HG02588 (cell line): ENCODE data around the gene FBP2.

ENCODE experiments used
- ATAC-seq: cut with Tn5 transposase; IDR thresholded peaks from one replicate; pipeline ENCODE4 v1.9.1; 2021; ENCODE audit warnings: mild to moderate bottlenecking, moderate library complexity; ENCODE audit not compliant: unreplicated experiment

The FBP2 gene

DNA sequence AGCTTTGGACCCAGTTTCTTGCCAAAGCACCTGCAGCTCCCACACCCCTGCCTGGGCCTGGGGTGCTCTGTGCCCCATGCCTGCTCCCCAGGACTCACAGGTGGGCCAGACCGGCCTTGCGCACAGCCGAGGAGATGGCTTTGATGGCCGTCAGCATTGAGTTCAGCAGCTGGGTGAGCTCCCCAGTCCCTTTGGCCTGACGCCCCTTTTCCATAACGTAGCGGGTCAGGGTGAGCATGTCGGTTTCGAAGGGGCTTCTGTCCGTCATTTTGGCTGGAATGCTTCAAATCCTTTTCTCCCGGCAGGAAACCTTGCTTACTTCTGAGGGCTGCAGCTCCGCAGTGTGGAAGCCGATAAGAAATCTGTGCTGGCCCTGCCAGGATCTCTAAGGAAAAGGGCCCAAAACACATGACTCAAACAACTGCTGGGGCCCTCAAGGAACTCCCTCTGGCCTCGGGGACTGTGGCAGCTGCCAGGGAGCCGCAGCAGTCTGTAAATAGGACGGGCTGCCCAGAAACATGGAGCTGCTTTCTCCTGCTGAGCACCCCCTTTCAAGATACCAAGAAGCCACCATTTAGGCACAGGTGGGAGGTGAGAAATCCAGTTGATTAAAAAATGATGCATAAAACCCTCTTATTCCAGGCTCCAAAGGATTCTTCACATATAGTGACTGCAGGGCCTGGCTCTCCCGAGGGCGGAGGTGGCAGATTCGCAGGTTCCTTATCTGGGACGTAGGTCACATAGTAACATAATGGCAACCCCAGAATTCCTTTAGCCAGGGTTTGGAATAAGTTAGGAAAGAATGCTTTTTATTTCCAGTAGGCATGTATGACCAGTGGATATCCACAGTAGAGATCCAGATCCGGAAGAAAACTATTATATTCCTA, at the start of gene FBP2:
TSS of gene FBP2 (minus strand) at position 366 of the 887 bp plus-strand sequence. CDS start at position 268, 98 bp downstream.
- ATAC-seq, result no peak

DNA sequence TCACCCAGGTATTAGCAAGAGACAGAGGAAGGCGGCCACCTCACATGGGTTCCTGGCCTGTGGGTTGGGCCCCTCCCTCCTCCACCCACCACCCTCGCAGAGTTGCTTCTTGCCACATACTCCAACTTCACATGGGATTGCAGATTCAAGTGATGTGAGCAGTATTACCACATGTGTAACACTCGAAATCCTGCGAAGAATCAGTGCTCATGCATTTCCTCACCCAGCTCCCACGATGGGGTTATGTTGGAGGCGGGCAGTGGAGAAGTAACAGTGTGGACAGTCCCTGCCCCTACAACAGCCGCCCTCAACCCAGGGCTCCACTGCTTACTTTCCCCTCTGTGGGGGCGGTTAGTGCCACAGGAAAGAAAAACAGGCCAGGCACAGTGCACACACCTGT, 49.6 kb upstream of the FBP2 start:
- ATAC-seq, result no peak

DNA sequence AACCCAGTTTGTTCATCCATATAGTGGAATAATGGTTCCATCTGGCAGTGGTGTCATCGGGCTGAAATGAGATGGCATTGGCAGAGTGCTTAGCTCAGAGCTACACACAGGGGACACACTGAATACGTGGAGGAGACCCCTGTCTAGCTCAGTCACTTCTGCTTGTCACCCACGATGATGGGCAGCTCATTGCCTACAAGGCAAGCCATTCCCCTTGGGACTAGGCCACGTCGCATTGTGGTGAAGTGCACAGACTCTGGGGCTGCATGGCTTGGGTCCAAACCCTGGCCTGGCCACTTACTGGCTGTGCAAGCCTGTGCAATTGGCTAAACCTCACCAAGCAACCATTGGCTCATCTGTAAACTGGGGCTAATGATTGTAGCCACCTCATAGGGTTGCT, 48.9 kb upstream of the FBP2 start:
- ATAC-seq, result no peak

DNA sequence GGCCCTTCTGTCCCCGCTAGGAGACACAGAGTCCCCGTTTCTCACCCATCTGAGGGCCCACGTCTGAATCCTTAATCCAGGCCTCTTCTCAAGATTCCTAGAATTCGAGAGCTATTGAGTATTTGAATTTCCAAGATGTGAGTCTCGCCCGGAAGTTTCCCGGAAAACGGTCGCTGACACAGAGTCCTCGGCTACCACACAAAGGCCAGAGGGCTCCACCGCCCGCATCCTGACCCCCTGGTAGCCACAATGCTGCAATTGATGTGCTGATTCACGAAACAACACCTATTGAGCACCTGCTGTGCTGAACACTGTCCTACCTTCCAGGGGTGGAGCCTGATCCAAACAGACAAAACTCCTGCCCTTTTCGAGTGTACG, 46.4 kb upstream of the FBP2 start:
- no peak for ATAC-seq

DNA sequence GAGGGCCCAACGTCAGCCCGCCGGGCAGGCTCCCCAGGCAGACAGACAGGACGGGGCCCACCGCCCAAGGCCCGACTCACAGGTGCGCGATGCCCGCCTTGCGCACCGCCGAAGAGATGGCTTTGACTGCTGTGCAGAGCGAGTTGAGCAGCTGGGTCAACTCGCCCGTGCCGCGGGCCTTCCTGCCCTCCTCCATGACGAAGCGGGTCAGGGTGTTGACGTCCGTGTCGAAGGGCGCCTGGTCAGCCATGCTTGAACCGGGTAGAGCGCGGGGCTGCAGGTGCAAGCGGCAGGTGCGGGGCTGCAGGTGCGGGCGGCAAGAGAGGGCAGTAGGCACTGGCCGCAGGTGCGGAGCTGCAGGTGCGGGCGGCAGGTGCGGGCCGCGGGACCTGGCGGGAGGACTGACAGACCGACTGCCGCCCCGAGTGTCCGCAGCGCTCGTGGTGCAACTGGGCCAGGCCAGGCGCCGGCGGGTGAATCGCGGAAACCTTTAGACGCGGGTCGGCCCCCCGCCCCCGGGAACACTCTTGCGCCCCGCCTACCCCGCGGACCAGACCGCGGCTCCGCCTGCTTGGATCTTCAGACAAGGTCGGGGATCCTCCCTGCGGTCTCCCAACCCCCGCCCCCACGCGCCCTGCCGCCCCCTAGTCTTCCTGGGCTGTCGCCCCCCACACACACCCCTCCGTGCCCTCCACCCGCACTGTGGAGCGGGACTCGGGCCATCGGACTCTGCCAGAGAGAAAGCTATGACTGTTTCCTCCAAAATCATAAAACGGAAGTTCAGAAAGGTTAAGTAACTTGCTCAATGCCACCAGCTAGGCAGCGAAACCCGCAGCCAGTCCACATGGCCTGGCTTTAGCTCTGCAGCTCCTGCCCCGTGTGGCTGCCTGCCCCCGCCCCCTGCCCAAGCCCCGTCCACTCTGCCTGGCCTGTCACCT, 45.7 kb upstream of the FBP2 start, which contains the start of gene FBP1:
TSS of gene FBP1 (minus strand) at position 458 of the 938 bp plus-strand sequence. CDS start at position 250, 208 bp downstream.
- ATAC-seq, result peak; percentile 56

DNA sequence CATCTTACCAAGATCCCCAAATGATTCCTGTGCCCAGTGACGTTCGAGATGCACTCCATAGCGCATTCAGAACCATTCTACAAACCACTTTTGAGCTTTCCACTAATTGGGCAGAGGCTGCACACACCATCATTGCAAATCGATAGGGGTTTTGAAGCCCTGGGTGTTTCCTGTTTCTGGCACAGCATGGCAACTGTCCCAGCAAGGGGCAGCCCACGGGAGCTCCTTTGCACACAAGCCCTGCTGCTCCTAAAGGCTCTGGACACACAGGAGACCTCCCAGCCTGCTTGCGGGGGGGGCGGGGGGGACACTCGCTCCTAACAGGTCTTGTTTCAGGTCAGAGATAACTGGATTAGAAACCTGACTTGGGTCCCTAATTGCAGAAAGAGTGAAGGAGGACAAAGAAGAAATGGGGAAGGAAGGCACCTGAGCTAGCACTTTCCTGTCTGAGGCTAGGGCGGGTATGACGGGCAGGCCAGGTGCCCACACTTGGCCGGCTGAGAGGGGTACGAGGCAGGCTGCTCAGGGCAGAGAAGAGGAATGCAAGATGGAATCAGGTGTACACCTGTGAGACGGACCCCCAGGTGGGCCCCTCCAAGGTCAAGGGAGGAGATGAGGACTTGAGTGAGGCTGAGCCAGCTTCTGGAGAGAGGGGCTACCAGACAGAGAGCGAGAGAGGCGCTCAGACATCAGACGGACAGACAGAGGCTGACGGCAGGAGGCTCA, 44.9 kb upstream of the FBP2 start:
- peak; percentile 13 for ATAC-seq

DNA sequence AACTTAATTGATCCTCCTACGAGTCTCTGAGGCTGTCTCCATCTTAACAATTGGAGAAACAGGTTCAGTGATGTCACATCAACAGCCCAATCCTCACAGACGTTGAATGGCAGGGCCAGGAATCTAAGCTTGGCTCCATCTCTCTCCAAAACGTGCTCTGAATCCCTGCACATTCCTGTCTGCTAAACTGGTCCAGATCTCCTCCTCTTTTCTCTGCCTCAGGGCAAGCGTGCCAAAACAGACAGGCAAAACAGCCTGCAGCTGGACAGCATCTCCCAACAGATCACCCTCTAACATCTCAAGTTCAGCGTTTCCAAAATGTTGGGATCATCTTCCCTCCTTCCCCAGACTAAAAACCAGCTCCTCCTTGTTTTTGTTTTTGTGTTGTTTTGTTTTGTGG, 39.1 kb upstream of the FBP2 start:
- no peak for ATAC-seq

DNA sequence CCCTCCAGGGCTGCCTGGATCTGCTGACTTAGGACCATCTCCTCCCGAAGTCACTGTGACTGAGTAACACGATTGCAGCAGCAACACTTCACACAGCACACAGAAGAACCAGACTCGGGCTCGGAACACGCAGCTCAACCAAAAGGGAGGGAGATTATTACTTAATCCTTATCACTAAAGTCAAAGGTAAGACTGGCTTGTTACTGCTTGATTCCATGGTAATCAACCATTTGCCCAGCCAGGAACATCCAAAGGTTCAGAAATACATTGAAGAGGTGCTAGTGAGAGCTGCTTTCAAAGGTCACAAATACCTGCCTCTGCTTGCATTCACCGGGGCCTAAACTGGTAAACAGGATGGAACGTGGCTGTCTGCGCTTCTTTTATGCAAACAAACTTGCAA, 38.0 kb upstream of the FBP2 start:
- no peak for ATAC-seq

DNA sequence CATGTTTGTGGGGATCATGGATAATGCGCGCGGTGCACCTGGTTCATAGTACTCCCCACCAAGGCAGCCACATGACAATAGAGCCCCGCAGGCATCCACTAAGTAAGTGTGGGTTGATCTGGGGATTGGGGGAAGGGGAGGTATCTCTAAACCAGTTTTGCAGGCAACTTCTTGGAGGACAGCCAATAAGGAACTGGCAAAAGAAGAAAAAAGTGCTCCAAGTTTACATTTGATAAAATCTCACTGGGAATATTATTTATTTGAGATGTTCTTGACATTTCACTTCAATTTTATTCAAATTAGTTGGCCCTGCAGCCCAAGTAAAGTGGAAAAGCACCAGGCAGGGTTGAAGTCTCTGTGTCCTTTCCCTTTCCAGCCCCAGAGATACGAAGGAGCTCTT, 37.2 kb upstream of the FBP2 start:
- ATAC-seq, result no peak

DNA sequence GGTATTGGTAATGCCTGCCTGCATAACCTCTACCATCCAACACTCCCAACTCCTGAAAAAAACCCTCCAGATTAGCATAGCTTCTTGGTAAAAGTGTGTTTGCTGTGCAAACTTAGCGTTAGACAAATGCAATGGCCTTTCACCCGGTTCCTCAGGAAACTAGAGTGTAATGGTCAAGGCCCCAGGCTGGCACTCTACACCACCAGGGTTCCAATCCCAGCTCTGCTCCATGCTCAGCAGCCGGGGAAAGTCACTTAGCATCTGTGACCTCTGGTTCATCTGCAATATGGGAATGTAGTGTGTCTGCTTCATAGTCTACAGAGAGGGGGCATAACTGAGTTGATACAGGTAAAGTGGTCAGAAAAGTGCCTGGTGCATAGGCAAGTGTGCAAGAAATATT, 36.7 kb upstream of the FBP2 start:
- ATAC-seq, result no peak

DNA sequence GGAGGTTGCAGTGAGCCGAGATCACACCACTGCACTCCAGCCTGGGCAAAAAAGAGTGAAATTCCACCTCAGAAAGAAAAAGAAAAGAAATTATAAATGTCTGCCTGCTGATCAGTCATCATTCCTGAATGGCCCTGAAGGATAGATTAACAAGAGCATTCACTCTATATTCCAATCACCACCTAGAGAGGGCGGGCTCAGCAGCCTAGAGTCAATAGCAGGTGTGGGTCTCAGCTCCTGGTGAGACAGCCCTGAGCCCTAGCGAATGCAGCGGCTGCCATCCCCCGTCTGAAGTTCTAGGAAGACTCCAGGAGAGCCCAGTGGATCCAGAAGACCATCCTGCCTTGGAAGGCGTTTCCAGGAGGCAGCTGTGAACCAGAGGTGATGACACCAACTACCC, 33.7 kb upstream of the FBP2 start:
- no peak for ATAC-seq

DNA sequence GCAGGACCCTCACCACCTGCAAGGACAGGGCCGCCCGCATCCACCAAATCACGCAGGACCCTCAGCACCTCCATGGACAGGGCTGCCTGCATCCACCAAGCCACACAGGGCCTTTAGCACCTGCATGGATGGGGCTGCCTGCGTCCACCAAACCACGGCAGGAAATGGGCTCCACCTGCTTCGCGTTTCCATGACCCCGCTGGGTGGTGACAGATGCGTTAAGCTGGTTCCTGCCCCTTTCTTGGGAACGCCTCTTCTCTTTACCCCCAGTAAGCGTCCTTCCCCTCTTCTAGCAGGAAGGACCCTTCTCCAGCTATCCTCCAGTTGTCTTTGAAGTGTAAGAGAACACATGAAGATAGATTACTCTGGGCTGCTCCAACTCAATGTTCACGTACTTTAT, 32.2 kb upstream of the FBP2 start:
- ATAC-seq, result no peak

DNA sequence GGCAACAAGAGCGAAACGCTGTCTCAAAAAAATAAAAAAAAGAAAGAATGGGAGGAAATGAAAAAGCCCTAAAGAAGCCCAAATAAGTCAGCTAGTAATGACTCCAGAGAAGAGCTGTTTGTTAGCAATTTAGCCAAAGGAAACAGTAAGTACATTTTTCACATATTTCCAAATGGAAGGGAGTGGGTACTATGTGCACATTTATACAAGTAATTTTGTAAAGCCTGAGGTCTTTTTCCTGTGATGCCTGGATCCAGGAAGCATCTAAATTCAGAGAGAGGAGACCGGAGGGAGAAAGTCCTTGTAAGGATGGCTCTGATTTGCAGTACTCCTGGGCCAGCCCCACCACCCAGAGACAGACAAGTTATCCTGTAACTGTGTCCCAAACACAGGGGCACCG, 31.0 kb upstream of the FBP2 start:
- ATAC-seq, result no peak

DNA sequence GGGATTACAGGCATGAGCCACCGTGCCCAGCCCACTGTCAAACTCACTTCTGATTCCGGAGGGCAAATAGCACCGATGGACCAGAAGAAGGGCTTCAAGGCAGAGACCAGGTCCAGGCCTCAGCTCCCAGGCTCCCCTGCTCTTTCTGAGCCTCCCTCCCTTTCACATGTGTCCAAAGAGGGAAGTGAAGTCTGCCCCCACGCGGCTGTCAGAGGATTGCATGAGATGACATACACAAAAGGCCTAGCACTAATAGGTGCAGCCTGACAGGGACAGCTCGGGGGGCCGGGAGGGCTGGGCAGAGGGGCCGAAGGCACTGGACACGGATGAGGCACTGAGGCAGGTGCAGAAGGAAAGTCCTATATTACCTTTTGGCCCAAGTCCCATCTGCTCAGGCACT, 29.6 kb upstream of the FBP2 start:
- ATAC-seq, result no peak

DNA sequence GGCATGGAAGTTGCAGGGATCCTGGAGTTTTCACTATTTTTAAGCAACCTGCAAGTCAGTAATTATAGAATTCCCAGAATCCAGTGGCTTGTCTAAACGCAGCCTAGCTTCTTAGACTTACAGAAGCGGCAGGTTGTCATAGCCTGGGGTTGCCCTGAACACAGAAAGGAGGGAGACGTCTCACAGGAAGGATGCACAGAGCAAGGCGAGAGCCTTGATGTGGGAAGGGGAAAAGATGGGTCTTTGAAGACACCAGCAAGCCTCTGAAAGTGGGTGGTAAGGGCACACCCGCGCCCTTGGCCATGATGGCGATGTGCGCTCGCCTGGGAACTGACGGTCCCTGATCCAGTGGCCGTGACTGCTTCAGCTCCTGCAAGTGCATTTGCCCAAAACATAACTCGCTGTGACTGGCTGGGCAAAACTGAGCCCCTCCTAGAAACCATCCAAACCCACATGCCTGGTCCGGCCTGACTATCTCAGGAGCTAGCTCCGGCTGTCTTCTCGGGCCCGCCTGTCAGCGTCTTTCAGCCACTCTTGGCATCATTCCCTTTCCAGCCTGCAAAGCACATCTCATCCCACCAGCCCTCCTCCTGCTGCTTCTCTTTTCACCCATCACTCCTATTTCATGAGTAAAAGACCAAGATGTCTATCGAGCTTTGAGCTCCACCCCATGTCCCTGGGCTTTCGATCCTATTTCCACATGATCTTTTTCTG, 28.6 kb upstream of the FBP2 start:
- no peak for ATAC-seq

DNA sequence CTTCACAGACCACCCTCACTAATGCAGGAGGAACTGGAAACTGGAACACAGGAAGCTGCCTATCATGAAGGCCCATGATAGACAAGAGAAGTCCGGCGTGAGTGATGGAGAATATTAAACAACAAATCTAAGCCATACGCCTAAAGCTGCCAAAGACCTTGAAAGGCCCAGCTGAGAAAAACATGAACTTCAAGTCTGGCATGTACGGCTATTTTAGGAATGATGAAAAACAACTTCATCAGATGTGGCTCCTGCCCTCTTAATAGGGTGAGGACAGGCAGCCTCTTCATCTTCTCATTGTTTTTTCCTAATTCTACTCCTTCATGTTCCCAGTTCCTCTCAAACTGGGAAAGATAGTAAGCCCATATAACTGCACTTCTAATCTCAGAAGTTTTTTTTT, 25.4 kb upstream of the FBP2 start:
- no peak for ATAC-seq

DNA sequence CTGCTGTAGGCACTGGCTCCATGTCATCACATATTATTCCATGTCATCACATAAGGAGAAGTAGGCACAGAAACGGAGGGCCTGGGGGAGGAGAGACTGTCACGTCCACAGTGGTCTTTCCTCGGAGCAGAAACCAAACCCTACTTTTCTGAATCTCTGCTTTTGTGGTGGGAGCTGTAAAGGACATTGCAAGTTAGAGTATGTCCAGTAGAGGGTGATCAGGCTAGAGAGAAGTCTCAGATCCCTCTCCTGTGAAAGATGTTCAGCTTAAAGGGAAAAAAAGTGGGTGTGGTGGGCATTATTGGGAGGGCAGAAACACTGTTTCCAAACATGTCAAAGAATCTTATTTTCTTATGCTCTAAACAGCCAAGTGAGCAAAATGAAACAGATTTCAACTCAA, 19.4 kb upstream of the FBP2 start:
- no peak for ATAC-seq

DNA sequence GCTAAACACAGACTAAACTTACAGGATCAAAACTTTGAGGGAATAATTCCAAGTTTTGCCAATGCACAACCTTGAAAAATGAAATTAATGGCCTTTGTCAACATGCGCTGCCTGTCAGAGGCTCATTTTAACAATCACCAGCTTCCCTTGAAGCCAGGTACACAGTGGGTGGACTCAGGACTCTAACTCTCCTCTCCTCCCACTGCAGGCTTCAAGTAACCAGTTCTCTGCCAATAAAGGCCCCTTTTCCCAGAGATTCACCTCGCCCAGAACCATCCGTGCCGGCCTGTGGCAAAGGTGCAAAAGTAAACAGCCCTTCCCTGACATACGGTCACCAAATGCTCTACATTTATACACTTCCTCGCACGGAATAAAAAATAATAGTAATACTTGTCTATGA, 18.4 kb upstream of the FBP2 start:
- ATAC-seq, result no peak

DNA sequence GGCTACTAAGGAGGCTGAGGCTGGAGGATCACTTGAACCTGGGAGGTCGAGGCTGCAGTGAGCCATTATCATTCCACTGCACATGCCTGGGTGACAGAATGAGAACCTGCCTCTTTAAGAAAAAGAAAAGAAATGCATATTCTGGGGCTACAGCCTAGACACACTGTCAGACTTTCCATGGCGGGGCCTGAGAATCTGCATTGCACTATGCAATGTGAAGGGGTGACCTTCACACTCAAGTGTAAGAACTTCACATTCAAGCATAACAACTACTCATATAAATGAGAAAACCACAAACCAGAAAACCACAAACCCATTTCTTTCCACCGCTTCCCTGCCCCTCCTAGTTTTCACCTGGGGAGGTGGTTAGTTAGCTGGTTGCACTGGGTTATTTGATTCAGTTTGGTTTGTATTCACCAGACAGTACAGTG, 18.0 kb upstream of the FBP2 start:
- no peak for ATAC-seq

DNA sequence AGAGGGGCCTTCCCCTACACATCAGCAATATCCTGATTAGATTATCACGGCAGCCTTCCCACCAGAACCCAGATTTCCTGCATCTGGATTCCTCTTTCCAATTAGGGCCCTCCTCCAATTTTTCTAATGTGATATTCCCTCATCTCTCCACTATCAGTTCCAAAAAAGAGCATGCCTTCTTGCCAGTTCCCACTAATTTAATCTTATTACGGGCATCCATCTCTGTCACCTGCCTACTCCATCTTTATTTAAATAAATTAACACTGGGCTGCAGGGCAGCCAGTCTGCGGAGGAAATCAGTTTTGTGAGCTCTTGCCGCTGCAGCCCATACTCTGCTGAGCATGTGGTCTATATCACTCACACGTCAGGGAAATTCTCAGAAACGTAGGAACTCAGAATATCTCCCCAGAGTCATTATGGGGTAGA, 16.6 kb upstream of the FBP2 start:
- no peak for ATAC-seq

DNA sequence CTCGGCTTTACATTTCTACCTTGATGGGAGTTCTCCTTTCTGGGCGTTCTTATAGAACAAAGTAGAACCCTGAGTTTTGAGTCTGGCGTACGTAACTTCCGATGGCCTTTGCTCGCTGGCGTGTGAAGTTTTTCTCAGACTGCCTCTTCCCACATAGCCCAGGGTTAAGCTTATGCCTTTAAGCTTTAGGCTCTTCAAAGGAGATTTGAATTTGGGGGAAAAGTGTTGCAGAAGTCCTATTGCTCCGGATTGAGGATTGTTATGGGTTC, 13.7 kb upstream of the FBP2 start:
- ATAC-seq, result no peak
